Suppressor macrophage (primary cell): ENCODE data around the gene SDC3.

Experiments
- DNase-seq, 4 experiments: peaks; one replicate each; pipeline ENCODE4 v3.0.0-alpha.2; 2020 to 2022

SDC3 gene

DNA sequence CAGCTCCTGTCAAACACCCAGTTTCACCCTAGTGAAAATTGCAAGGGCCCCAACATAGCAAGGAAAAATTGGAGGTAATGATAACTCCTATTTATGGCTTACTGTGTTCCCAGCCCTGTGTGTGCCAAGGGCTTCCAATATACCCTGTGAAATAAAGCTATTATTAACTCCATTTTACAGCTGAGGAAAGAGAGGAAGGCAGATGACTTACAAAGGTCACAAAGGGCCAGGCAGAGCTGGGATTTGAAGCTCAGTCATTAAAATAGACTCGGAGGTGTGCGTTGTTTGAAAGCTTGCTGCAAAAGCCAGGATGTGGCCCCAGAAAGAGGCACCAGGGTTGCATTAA is 20.2 kb upstream of the SDC3 start:
- DNase-seq, result no peak

DNA sequence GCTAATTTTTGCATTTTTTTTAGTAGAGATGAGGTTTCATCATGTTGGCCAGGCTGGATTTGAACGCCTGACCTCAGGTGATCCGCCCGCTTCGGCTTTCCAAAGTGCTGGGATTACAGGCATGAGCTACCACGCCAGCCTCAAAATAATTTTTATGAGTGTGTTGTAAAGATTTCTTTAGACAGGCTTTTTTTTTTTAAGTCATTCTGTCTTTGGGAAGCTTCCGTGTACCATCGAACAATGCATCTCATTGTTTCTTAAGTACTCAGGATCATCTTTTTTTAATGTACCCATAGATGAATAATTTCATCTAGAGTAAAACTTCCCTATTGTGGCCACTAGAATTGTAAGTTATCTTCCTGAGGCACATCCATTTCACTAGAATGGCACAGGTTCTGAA is 19.6 kb upstream of the SDC3 start:
- no peak for DNase-seq

DNA sequence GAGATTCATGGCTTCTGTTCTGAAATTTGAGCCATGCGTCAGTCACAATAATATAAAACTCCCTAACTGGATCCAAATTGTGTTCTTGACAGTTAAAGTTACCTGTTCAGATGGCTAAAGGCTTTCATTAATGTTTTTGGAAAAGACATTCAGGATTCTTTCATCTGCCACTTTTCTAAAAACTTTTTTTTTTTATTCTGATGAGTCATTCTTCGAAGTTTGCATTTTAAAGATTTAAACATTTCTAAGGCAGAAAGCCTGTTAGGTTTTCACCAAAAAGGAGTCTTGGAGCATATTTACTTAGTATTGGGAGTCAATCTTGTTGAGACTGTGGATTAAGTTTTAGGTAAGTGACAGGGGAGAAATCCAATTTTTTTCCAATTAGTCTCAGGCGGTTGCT is 18.9 kb upstream of the SDC3 start:
- DNase-seq, result no peak

DNA sequence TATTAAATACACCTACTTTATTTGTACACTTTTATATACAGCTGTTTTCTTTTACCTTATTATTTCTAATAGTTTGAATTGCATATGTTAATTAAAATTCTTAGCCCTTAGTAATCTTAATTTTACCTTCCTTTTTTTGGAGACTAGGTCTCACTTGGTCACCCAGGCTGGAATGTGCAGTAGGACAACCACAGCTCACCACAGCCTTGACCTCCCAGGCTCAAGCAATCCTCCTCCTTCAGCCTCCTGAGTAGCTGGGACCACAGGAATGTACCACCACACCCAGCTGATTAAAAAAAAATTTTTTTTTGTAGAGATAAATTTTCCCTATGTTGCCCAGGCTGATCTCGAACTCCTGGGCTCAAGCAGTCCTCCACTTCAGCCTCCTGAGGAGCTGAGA is 15.0 kb upstream of the SDC3 start:
- DNase-seq, result no peak

DNA sequence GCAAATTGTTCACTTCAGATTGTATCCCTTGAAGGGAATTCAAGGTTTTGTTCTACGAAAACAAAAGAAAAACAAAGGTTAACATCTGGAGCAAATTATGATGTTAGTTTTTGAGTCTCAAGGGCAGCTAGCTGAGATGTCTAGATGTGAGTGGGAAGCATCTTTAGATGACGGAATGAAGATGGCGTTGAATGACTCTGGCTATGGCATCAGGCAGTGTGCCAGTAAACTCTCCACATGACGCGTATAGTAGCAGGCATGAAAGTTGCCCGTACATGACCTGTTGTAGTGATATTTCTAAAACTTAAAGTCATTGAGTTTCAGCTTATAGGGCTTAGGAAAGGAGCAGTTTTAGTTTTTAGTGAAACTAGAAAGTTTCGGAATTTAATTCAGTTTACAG is 12.3 kb upstream of the SDC3 start:
- peak in 1 of 4 experiments; percentile 26 for DNase-seq

DNA sequence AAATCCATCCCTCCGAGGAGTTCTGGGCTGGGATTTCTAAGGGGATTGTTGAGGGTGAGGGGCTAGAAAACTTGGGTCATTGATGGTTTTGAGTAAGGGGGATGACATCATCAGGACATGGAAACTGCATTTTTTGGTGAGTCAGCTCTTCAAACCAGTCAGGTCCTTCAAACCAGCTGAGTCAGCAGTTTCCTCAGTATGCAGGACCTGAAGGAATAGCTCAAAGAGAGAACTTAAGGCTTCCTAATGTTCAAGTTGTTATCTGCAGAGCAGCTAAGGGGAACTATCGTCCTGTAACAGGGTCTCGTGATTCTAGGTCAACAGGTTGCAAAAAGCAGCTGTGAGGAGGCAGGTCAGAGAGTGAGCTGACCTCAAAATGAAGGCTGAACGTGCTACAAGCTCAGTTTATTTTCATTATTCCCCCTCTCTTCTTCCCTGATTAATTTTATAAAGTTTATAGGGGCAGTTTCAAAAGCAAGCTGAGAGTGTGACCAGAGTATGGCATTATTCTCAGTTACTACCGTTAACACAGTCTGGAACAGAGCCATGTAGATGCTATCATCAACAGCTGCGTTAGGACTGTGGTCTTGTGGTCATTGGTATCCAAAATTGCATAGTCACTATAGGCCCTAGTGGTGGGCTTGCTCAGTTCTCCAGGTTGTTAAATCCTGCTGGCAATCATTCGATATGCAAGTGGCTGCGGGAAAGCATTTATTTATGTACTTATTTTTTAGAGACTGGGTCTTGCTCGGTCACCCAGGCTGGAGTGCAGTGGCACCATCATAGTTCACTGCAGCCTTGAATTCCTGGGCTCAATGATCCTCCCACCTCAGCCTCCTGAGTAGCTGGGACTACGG is 10.7 kb upstream of the SDC3 start:
- DNase-seq, result peak; percentile 76 to 94 (median 86)

DNA sequence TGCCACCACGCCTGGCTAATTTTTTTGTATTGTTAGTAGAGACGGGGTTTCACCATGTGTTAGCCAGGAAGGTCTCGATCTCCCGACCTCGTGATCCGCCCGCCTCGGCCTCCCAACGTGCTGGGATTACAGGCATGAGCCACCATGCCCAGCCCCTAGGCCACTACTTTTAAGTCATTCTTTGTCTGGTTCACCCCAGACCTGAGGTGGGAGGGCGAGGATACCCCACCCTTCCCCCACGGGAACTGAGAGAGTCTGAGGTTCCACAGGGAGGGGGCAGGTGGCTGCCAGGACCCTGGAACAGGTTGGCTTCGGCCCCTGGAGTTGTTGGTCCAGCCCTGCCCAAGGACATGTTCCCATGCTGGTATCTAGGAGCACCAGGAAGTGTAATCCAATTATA is 7.7 kb upstream of the SDC3 start:
- no peak for DNase-seq

DNA sequence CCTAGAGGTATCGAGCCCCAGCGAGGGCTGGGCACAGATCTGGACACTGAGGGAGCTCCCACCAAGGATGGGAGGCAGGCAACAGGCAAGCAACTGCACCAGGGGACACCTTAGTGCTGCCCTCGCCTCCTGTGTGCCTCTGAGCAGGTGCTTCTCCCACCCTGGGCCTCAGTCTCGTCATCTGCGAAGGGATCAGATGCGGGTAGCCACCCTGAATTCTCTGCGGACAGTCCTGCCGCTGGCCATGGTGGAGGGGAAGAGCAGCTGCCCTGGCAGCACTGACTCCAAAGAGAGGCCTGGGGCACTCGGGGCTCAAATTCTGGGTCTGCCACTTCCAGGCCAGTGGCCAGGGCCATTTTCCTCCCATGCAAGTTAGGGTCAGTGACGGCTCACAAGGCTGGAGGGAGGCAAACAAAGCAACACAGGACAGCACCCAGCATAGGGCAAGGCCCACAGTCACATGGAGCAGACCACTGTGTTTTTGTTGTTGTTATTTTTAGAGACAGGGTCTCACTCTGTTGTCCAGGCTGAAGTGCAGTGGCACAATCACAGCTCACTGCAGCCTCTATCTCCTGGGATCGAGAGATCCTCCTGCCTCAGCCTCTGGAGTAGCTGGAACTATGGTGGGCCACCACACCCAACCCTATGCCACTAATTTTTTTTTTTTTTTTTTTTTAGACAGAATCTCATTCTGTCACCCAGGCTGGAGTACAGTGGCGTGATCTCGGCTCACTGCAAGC is 7.1 kb upstream of the SDC3 start:
- no peak for DNase-seq

DNA sequence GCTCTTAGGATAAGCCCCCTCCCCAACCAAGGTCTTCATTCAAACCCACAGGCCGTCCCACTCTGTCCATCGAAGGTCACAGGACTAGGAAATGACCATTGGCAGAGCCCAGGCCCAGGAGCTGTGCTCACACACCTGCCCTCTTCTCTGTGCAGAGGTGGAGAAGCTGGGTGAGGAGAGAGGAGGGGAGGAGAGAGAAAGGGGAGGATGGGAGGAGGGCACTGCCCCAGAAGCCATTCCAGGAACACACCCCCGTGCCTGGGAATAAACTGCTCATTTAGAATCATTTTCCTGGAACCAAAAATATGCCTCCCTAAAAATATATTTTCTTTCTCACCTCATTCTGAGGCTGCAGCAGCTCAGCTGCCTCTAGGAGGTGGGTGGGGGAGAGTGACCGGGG is 6.4 kb upstream of the SDC3 start:
- no peak for DNase-seq

DNA sequence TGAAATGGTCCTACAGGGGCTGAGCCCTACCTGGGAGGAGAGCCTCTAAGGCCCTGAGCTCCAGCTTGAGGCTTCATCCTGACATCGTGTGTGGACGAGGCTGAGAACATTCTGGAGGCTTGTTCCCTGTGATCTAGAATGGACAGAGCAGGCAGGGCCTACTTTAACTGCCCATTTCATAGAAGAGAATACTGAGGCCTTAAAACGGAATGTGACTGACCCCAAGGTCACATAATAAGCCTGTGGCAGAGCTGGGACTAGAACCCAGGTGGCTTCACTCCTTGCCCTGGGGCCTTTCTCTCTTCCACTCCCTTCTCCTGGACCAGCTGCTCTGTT is 6.0 kb upstream of the SDC3 start:
- no peak for DNase-seq

DNA sequence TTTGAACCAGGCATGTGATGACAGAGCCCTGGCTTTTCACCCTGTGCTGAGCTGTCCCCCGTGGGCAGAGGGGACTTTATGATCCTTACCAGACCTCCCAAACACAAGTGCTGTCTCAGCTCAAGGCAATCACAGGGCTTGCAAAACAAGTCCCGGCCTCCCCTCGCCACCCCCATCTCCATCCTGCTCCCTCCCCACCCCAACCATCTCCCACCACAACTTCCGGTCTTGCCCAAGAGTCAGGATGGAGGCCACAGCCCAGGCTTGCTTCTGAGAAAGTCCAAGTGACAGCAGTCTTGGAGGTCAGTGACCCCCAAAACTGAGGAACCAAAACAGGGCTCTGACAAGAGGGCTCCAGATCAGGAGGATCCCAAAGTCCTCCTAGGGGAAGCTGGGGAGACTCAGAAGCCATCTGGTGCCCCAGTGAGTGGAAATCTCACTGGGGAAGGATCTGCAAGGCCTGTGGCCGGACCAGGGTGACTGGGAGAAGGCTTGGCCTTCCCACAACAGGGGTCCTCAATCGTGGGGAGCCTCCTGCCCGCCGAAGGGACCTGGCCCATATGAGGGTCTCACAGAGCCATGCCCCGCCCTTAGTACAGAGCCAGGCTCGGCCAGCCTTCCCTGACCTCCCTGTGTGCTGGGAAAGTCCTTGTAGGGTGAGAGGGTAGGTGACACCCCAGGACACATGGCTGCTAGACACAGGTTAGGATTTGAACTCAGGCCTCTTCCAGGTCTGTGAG is 4.5 kb upstream of the SDC3 start:
- DNase-seq, result peak; percentile 94 to 97 (median 96)

DNA sequence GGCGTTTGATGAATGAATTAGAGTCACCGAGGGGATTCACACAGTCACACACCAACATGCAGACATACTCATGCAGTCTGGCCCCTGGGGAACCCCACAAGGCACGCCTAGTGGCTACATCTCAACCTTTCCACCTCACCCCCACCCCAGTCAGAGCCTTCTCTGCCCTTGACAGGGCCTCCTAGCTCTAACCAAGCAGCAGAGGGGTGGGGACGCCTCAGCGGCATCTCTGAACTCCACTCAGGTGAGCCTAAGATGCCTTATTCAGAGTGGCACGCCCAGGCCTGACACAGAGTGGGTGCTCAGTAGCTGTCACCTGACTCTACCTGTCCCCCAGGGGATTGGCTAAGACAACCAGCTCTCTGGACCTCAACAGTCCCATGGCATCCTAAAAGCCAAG is 3.7 kb upstream of the SDC3 start:
- DNase-seq, result no peak

DNA sequence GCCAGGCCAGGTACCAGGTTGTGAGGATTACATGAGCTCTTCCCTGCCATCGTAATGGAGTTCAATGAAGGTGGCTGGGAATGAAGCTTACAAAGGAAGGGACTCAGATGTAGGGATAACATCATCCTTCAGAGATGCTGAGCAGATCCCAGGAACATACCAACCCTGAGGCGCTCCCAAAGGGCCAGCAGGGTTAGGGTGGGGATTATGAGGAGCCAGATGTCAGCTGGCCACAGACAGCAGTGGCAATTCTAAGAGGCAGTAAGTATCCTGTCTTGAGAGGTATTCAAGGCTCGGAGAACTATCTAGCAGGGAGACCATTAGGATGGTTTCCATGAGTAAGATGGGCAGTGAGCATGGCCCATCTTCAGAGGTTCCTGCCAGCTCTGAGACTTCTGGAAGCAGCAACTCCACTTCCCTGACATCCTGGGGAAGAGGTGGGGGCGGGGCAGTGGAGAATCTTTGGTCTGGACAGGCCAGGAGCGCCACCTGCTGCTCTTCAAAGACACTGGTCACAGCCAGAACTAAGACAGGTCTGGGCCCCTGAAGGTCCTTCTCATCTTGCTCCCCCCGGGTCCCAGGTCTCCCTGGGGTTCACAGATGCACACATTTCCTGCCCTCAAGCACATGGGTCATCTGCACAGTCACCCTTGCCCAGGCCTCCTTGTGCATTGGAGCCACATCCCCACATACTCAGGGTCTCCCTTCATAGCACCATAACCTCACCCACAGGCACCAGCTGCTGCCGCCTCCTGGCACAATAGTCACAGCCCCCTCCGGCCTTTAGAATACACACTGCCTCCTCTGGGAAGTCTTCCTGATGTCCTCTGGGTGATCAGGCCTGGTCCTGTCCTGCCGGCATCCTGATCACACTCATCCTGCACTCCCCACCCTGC is 2.7 kb upstream of the SDC3 start:
- DNase-seq, result peak; percentile 82 to 94 (median 88)

DNA sequence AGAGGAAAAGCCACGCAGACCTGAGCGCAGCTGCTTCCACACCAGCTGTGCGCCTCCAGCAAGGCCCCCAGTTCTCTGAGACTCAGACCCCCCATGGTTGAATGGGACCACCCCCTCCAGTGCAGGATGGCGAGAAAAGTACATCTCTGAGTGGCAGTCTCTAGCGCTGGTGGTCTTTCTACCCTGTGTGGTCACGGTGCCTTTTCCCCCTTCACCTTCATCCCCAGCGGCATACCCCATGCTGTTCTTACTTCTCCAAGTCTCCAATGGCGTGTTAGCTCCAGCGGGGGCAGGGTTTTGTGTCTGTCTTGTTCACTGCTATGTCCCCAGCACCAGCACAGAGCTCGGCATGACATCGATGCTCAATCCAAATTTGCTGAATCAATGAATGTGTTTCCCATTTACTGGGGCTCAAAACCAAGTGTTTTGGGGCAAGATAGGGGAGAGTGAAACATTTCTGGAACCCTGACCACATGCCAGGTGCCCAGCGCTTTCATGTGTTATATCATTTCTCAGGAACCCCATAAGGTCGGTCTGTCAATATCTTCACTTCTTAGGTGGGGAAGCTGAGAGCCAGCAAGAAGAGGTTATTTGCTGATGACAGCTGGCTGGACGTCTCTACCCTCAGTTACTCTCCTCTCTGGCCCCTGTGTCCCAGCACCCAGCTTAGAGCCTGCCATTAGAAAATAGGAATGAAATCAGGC is 959 bp upstream of the SDC3 start:
- peak in 3 of 4 experiments; percentile 34 to 49 (median 41) for DNase-seq

DNA sequence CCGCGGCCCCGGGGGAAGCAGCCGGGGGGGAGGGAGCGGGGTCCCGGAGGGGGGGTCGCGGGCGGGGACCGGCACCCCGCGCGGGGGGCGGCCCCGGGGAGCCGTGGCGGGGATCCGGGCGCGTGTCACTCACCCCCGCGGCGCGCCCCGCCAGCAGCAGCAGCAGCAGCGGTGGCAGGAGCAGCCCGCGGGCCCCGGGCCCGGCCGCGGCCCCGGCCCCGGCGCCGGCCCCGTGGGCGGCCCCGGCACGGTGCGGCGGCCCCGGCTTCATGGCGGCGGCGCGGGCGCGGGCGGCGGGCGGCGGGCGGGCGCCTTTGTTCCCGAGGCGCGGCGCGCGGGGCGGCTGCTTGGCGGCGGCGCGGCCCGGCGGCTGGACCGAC is 252 bp downstream of the SDC3 start:
- no peak for DNase-seq

DNA sequence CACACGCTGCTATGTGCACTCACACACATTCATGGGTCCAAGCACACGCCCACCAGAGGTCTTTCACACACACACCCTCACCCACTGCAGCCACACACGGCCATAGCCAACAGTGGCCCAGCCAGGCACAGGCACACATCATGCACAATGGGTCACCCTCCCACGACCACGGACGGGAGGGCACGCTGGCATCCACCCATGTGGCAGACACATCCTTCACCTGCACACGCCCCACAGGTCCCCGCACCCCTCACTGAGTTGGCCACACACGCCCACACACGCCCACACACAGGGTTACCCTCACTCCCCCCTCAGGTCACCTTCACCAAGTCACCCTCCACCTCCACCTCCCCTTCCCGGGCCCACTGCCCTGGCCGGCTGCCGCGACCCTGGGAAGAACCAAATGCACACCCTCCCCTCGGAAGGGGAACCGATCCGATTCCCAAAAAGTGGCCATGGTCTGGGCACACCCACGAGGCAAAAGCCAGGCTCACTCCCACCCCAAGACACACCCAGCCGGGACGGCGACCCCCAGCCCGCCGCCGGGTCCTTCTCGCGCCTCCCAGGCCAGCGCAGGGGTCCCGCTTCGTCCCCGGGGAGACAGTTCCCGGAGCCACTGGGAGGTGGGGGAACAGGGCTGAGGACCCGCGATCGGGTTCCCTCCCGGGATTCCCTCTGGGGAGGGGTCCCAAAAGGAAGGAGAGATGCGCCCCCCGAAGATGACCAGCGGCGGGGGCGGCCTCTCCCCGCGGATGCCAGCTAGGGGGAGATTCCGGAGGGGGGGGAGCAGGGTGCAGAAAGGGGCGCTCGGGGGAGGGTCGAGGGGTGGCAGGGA is 860 bp downstream of the SDC3 start:
- DNase-seq, result no peak

DNA sequence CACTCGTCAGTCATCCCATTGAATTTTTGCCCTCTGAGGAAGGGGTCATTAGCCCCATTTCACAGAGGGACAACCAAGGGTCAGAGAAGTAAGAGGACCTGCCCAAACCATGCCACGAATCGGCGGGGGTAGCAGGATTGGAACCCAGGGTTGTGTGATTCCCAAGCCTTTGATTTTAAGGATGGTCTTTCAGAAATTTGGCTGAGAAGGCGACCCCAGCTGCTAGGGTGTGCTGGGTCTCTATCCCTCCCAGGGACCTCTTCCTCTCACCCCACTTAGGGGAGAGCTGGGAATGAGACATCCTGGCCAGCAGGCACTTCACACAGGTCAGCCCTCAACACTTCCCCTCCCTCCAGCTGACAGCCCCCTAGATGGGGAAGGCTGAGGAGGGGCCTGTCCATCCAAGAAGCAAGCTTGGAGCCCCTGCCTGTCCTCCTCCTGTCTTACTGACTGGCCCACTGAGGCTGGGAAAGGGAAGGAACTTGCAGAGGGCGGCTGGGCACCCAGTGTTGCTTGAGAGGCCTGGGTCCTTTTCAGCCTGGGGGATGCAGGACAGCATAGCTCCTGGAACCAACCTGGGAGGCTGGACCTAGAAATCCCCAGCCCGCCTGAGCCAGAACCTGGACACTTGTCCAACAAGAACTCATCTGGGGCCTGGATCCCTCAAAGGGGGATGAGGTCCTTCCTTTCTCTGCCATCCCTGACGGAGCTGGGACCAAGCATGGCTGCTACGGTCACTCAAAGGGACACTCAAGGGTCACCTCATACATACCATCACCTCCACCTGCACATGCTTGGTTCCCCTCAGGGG is 1.7 kb downstream of the SDC3 start:
- DNase-seq, result no peak

DNA sequence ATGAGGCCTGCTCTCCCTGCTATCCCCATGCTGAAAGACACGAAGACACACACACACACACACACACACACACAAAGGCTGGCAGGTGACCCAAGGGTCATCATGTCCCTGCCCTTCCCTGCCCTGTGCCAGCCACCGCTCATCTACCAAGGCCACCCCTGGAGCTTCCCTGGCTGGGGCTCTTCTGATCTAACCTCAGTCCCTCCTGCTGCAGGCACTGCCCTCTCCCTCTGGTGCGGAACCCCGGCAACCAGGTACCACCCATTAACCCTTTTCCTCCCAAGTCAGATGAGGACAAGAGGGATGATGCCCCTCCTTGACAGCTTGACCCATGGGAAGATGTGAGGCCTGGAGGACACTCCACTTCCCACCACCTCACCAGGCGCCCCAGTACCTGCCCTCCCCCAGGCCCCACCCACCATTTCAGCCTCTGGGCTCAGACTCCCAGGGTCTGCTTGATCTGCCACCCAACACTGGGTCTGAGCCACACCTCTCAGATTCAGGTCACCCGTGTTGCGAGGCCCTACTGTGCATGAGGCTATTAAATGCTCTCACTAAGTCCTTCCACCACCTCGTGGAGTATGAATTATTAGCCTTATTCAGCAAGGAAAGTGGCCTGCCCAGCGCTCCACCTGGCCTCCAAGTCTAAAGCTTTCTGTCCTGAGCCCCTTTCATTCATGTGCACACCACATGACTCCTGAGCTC is 2.5 kb downstream of the SDC3 start:
- no peak for DNase-seq

DNA sequence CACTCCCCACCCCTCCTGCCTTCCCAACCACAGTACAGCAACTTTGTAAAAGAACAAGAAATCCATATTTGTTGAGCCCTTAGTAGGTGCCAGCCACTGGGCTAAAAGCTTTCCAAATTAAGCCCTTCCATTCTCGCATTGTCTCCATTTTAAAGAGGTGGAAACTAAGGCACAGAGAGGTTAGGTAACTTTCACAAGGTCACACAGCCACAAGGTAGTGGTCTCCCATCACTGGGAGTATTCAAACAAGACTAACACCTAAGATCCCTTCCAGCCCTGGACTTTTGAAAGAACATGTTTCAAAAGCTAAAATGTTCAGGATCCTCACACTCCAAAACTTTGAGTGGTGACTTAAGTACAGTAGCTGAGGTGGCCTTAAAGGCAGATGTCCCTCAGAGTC is 3.2 kb downstream of the SDC3 start:
- no peak for DNase-seq

DNA sequence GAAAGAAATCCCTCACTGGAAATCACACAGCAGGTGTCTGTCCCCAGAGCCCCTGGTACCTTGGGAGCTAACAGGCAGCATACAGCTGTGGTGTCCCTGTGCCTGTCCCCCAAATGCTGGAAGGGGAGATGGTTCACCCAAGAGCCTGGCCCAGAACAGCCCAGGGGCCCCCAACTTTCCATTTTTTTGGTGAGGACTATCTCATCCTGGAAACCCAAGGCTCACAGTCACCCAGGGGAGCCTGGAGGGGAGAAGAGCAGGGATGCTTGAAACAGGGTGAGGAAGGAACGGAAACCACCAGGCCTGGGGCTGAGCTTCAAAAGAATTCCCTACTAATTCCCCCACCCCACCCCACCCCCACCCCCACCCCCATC is 3.6 kb downstream of the SDC3 start:
- DNase-seq, result no peak
